Activated CD4-positive, CD25-positive, alpha-beta regulatory T cell treated with anti-CD3 and anti-CD28 coated beads, Interleukin-2, amount 50 U/mL, for 72 hours (primary cell): ENCODE measurements around the gene DLGAP3.

Experiments used
- DNase-seq: peaks from one replicate; pipeline ENCODE4 v3.0.0; 2021

Gene DLGAP3

DNA sequence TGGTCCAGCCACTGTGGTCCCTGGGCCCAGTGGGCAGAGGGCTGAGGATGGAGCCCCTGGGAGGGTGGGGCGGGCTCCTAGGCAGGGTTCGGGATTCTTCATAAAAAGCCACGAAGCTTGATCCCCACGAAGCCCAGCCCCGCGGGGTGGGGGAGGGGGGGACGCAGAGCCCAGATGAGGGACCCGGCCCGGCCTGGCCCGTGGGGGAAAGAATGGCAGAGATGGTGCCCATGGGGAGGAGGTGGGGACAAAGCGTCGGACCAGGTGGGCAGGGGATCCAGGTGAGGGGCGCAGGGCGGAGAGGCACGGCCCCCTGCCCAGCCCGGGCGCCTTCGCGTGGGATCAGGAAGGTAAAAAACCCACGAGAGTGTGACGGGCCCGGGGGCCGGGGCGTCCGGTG lies 63.9 kb downstream of the DLGAP3 start:
- no peak for DNase-seq

DNA sequence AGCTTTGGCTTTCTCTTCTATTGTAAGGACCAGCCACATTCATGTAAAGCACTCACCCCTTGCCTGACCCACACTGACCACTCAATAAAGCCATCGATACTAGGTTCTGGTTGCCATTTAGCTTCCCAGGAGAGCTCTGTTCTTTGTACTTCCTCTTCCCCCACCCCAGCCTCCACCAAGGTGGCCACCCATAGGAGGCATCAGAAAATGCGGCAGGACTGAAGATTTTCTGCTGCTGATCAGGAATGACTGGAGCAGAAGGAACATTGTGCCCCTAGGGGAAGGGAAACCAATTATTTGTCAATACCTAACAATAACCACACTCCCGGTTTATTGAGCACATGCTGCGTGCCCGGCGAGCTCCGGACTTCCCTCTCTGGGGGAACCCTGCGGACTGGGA lies 64.7 kb downstream of the DLGAP3 start:
- DNase-seq = no peak

DNA sequence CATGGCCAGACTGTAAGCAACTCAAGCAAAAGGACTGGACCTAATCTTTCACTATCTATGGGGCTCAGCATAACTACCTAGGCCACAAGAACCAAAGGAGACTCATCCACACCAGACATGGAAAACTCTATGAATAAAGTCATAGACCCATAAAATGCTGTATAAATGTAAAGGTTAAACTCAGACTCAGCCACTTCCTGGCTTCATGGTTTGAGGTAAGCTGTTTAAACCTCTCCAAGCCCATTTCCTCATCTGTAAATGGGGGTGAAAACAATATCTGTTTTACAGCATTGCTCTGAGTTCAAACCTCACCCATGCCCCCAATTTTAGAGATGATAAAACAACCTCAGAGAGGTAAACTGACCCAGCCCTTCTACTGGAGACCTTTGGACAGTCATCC lies 65.9 kb downstream of the DLGAP3 start:
- DNase-seq = no peak

DNA sequence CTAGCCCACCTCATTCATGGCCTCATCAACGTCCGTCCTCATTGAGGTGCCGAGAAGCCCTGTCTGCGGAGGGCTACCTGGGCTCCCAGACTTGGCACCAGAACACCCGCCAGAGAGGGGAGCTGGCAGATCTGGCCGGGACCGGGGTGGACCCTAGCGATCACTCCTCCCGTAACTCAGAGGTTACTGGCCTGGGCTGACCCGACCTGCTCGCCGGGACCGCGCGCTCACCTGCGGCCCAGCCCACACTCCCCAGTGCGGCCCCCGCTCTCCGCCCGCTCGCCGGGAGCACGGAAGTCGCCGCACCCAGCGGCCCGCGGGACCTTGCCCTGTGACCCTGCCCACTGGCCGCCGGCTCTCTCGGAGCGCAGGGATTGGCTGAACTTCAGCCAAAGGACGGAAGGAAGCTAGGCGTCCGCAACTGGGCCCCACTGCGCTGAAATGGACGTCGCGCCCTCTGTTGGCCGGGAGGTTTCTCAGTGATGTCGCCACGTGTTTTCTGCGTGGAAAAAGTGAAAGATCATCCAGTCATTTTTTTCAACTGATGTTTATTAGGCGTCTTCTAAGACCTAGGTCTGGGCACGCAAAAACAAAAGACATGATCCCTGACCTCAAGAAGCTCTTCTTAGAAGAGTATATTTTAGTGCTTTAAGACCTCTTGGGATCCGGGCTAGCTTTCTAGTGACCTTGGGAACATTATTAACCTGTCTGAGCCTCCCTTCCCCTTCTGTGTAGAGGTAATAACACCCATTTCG lies 69.8 kb downstream of the DLGAP3 start, which contains the start of gene SMIM12:
SMIM12 (minus strand) TSS at position 304 of the 755 bp plus-strand sequence. CDS start 3,772 bp downstream, outside the sequence.
- DNase-seq = peak; percentile 90

DNA sequence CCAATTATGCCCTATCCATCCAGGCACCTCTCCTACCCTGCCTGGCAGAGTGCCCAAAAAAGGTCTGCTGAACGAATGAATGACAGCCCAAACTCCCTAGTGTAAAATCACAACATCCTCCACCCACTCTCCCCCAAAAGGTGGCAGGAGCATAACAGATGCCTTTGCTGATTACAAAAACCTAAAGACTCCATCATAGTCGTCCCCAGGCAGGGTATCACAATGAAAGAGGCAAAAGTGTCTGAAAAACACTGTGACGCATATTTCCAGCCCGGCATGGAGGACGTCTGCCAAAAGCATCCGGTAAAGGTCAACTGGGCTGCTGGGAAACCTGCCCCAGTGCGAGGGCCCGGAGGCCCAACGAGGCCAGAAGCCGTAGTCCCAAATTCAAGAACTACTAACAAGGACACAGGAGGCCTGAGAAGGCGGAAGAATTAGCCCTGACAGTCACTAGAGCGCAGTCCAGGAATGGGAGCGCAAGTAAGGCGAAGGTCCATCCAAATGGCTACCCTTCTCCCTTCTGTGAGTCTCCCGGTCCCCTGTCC lies 70.5 kb downstream of the DLGAP3 start:
- DNase-seq = peak; percentile 59

DNA sequence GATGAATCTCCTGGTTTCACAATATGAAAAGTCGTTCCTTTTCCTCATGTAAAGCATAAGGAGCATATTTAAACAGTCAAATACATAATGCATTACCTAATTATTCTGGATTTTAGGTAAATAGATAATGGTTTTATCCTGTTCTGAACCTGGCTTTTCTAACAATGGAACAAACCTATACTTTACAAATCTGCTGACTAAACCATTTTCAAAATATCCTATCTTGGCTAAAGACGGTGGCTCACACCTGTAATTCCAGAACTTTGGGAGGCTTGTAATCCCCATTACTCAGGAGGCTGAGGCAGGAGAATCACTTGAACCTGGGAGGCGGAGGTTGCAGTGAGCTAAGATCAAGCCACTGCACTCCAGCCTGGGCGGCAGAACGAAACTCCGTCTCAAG lies 72.8 kb downstream of the DLGAP3 start:
- DNase-seq = no peak

DNA sequence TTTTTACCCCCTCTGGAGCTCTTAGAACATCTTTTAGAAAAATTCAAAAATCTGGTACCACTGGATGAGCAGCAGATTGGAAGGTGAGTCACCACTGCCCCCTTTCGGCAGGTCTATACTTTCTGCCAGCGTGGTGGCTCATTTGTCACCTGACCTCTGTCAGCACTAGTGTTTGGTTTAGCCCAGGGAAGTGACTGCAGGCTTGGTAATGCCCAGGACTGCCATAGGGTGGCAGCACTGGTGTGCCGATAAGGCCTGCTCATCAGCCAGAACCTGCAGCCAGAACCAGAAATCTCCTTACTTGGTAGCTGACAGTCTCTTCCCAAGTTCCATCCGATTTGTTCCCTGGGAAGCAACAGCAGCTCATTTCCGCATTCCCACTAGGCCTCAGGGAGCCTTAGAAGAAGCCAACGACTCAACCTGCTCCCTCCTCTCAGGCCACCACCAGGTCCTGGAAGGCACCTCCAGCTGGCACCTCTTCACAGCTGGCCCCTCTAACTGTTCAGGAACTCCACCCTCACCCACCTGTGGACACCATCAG lies 76.7 kb downstream of the DLGAP3 start:
- peak; percentile 86 for DNase-seq

DNA sequence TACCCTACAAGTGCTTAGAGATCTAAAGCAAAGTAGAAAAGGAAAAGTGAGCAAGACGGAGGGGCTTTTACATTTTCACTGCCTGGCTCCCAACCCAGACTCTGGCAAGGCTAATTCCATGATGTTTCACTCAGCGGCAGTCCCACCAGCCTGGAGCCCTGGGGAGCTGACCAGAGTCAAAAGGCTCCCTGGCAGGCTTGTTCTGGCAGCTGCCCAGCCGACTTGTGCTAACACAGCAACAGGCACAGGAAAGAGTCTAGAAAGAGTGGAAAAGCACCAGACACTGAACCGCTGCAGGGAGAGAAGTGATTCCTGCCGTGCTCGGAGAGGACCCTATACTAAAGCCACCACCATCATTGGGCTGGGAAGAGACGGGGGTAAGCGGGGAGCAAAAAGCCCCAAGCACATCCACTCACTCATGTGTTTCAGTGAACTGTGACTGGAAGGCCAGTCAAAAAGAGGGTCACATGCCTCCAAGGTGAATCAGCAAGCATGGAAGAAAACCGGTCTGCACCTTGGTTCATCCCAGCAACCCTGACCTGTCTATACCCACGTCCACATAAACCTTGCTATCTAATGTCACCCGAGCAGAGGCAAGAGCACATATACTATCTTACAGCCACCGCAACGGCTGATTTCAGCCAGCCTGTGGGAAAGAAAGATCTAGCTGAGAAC lies 77.9 kb downstream of the DLGAP3 start:
- DNase-seq = no peak

DNA sequence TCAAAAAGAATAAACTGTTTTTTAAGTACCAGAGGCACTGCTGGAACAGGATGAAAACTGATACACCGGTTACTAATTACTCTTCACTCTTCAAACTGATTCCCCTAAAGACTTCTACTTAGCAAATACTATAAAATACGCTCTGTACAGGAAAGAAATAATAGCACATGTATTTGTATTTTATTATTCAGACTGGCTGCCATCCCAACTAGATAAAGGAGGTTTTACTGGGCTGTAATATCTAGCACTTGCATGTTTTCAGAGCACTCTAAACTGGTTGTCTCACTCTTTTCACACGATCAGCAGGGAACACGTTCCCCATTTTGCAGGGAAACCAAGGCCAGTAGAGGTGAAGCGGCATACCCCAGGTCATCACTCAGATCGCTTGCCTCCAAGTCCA lies 79.1 kb downstream of the DLGAP3 start:
- DNase-seq = no peak

DNA sequence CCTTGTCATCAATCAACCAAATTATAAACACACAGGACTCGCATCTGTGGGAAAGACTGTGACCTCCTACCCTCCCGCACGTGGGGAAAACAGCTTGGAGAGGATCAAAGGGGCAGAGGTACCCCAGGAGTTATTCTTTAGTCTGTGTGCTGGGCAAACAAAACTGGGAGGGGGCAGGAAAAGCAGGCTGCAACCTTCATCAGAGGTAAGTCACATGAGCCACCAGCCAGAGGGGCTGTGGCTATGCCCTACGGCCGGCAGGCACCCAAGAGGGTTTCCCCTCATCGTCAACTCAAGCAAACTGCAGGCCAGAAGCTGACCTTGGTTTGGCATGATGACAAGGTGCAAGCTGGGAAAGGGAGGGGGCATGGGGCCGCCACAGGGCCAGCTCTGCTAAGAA lies 82.4 kb downstream of the DLGAP3 start:
- no peak for DNase-seq

DNA sequence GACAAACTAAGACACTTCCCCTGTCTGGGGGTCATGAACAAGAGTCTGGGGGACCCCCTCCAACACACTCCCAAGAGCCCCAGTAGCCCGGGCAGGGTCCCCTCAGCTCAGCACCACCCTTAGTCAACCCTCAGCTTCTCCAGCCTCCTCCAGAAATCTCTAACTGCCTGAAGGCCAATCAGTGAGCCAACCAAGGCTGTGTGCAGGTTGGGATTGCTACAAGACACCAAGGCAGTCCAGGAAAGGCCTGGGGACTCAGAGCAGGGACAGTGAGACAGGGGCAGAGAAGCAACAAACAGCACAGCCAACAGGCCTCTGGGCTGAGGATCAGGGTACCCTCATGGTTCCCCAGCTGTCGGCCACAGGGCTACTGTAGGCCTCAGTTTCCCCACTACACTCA lies 83.2 kb downstream of the DLGAP3 start:
- DNase-seq = no peak

DNA sequence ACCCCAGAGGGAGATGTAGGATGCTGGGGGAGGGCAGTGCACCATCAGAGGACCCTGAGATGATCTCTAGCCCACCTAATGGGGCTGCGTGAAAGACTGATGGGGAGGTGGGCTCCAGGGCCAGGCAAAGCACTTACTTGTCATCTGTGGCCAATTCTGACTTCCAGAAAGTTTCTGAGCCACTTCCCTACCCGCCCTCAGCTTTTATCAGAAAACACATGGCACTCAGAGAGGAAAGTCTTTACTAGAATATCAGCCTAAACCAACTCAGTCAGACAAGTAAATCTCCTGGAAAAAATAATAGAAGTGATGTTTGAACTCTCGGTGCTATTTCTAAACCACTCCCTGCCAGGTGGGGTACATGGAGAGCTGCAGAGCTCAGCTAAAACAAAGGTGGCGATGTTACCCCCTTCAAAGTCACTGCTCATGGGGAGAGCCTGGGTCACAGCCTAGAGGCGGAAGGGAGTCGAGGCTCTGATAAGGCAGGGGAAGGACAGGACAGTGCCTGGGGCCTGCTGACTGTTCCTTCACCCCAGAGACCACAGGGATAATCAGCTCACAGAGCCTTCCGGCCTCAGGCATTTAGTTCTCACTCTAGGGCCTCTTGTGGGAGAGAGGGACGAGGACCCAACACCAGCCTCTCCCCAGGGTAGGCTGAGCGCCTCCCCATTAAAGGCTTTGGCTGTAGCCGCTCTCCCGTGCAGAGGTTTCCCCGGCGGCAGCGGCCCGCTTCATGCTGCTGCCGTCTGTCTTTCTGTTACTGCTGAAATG lies 84.1 kb downstream of the DLGAP3 start:
- DNase-seq = no peak

DNA sequence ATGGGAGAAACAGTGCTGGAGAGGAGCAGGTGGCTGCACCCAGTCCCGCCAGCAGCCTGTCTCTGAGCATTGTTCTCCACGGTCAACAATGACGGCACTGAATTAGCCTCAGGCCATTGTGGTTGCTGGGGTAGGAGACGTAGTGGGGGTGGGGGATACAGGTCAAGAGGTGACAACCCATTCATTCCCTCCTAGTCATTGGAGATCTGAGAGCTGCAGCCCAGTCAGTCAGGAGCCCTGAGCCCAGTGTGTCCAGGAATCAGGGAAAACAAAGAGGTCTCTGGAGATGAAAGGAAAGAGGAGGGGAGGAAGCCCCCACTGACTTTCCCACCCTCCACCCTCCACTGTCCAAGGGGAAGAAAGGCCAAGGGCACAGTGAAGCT lies 85.2 kb downstream of the DLGAP3 start:
- no peak for DNase-seq

DNA sequence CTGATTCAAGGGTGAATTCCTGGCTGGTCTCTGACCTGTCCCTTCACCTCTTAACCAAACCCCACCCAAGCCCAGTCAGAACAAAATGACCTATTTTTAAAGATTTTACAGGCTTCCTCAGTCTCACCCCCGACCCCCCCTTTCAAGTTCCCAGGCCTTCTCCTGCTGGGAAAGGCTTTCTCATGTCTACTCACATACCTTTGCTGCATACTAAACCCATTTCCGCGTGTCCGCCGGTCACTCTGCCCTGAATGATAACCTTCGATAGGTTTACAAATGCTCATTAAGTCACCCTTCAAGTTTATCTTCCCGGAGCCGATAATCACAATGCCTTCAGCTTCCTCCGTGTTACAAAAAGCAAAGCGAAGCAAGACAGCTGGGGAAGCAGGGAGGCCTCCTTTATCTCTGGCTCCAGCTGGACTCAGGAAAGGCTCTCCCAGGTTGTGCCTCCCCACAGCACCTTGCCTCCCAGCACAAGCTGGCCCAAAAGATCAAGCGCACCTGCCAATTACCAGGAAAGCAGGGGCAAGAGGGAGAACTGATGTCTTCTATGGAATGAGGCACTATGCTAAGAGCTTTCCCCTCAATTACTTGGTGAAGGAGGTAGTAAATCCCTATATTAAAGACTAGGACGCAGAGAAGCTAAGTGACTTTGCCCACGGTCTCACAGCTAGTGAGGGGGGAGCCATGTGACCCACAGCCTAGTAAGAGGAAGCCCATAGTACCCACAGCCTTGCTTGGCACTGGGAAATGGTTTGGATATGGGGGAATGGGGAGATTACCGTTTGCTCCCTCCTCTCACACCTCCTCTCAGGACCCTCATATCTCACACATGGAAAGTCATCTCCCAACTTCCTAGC lies 85.8 kb downstream of the DLGAP3 start:
- no peak for DNase-seq

DNA sequence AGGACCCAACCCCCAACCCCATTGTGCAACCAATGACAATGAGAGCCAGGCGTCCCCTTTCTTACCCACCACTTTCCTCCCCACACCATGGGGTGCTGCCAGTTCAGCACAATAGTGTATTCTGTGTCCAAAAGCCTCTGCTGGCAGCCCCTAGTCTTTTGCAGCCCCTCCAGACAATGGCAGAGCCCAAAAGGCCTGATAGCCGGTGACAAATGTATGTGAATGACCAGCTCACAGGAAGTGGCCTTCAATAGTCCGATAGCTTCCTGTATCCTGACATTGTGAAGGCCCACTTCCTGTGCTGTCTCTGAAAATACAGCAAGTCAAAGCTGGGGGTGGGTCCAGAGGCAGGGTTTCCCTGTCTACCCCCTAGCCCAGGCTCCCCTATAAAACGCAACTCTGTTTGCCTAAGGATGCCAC lies 86.5 kb downstream of the DLGAP3 start:
- no peak for DNase-seq

DNA sequence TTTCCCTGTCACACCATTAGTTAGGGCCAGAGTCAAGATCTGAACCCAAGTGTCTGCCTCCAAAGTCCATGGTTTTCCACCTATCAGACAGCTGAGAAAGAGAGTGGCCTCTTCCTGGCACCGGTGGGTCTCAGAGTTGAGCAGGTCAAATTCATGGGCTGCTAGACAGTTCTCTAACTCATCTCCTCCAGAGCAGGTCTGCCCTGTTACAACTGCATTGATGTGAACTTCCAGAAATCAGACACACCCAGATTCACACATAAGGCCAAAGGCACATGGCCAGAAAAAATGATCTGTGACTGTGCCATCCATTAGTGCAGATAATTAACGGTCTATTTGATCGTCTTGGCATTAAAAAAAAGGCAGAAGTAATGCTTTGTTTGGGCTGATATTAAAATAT lies 87.4 kb downstream of the DLGAP3 start:
- DNase-seq = no peak

DNA sequence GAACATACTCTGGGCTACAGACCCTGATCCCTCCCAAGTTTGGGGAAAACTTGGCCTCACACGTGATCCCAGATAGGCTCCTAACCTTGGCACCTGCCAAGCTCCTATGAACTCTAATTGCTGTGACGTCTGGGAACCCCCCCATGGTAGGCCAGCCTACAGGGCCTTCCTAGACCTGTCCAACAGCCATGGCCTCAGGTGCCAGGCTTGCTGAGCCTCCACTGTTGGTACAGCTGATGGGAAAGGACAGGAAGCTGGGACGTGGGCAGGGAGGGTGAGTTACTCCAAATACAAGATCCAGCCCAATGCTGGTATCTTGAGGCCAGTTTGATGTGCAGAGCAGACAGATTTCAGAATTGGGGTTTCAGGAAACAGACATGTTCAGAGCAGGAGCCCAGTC lies 89.0 kb downstream of the DLGAP3 start:
- no peak for DNase-seq

DNA sequence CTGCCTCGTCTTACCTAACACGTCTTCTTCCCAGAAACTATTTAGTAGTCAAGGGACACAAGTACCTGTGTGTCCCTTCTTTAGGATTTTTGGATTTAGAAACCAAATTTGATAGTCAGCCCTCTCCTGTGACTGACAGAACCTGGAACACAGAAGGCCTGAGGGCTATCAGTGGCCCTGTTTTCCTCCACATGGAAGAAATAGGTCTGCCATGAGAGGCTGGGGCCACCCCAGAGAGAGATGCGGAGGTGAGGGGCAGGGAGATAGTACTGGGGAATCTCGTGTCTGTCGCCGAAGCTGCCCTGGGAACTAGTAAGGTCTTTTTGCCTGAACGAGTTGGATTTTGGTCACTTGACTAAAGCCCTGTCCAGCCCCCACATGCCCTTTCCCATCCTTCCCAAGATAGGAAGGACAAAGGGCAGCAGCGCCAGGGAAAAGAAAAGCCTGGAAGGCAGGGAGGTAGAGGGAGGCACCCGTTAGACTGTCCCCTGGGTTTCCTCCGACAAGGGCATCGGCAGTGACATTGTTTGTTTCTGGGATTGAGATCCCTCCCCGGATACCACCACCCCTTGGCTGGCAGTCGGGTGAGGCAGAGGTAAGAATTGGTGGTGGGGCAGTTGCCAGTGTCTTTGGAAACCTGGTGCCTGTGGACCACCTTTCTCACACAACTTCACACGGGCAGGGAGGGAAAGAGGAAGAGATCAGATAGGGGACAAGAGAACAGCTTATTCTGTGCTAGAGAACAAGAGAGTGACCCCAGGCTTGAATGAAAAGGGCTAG lies 89.7 kb downstream of the DLGAP3 start:
- no peak for DNase-seq

DNA sequence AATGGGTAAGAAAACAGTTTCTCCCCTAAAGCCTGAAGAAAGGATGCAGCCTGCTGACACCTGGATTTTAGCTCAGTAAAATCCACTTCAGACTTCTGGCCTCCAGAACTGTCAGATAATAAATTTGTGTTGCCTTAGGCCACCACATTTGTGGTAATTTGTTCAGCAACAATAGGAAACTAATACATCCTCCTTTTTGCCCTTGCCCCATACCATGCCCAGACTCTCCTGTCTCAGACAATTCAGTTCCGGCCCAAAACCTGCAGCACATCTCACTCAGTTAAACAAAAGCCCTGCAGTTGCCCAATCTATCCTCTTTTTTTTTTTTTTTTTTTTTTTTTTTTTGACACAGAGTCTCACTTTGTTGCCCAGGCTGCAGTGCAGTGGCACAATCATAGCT lies 95.7 kb downstream of the DLGAP3 start:
- no peak for DNase-seq

DNA sequence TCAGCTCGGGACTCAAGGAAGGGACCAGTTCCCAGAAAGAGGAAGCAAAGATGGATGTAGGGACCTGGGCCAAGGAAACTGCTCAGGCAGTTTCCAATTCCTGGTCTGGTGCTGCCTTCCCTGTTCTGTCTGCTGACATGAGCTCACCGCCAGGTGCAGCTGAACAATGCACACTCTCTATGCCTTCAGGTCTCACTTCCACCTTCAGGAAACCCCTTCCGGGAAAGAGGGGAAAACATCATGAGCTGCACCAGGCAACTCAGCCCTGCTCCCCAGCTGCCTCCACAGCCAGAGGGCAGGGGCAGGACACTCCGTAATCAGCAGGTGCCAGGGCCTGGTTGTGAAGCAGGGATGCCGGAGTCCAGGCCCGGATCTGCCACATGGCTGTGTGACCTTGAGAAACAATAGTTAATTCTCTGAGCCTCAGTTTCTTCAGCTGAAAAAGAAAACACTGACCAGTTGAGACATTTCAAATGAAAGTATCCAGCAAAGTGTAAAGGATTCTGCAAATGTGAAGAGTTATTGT lies 97.7 kb downstream of the DLGAP3 start:
- DNase-seq = no peak

DNA sequence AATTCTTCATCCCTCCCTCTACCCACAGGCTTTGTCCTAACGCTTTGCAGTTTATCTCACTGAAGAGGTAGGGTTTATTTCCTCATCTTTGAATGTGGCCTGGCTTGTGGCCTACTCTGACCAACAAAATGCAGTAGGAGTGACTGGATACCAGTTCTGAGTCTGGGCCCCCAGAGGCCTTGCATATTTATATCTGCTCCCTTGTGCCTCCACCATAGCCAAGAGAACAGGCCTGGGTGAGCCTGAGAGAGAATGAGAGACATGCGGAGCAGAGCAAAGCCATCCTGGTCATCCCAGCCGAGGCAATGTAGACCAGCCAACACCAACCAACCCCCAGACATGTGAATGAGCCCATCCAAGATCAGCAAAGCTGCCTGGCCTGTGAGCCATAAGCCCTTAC lies 100.2 kb downstream of the DLGAP3 start:
- DNase-seq = no peak
